ENCODE data around the gene SWAP70. TPM values are rescaled to one million over a fixed set of nuclear protein-coding genes. Genes with fewer than 3 reads are reported as not detected.

SWAP70 gene
- total RNA-seq, 3 donors from 2014 or later (not counting 1 experiment from before 2014, with no cell fraction given): 11.8 to 14.0 (median 11.9) TPM

GRCh38 chr11:9678576-9678975, 14.7 kb downstream of the SWAP70 start:
- H3K9me3 ChIP-seq (ENCODE audit: control insufficient read depth, insufficient read depth, low read length): no peaks in the 10 kb centered on the region
- no peak overlapping the region for H3K4me3 ChIP-seq (ENCODE audit: low read length)
- no peaks in the 10 kb centered on the region for H3K4me1 ChIP-seq (ENCODE audit: control insufficient read depth, insufficient read depth, low read length)
- no peak for TF ChIP-seq CTCF (IDR thresholded peaks at IDR 0.05)
- H3K27me3 ChIP-seq (ENCODE audit: control insufficient read depth, insufficient read depth, low read length): no peaks in the 10 kb centered on the region
- Mint-ChIP-seq H3K27me3 (ENCODE audit: low read depth in 2 of 2) (no peaks in the 10 kb centered on the region), H3K36me3 (no peaks in the 10 kb centered on the region), H3K27ac (no peak overlapping the region), H3K4me1 (peaks cover 0 to 11% of the 10 kb centered on the region in 2 donors), H3K4me3 (no peak overlapping the region), H3K9me3 (no peaks in the 10 kb centered on the region)
- intact Hi-C loops (cut with micrococcal nuclease): no loop called here
- H3K36me3 ChIP-seq (ENCODE audit: control insufficient read depth, insufficient read depth, low read length): no peaks in the 10 kb centered on the region
- whole genome bisulfite sequencing (ENCODE audit: insufficient coverage): 82% methylated on average over 4 of the region's 4 CpGs
- ATAC-seq (no peak), DNase-seq (no peak)
- H3K27ac ChIP-seq (ENCODE audit: low read length): no peak overlapping the region

DNA sequence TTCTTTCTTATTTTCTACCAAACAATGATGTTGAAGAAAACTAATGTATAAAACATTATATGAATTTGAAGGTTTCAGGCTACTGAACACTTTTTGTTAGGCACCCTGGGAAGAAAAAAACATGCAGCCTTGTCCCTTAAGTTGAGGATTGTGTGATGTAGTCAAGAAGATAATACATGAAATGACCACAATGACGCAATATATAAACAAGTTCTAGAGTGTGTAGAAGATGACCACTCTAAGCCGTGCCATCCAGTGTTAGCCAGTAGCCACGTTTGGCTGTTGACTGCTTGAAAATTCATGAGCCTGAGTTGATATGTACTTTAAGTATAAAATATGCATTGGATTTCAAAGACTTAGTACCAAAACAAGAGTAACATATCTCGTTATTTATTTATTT, 16.2 kb downstream of the SWAP70 start:
- Histone ChIP-seq H3K27me3 (ENCODE audit: control insufficient read depth, insufficient read depth, low read length) (no peaks in the 10 kb centered on the region), H3K27ac (ENCODE audit: low read length) (no peak overlapping the region), H3K4me3 (ENCODE audit: low read length) (no peak overlapping the region), H3K4me1 (ENCODE audit: control insufficient read depth, insufficient read depth, low read length) (no peaks in the 10 kb centered on the region), H3K36me3 (ENCODE audit: control insufficient read depth, insufficient read depth, low read length) (no peaks in the 10 kb centered on the region), H3K9me3 (ENCODE audit: control insufficient read depth, insufficient read depth, low read length) (no peaks in the 10 kb centered on the region)
- Mint-ChIP-seq H3K4me1 (peaks cover 0 to 9% of the 10 kb centered on the region in 2 donors), H3K27me3 (ENCODE audit: low read depth in 2 of 2) (no peaks in the 10 kb centered on the region), H3K9me3 (no peaks in the 10 kb centered on the region), H3K4me3 (no peak overlapping the region), H3K27ac (no peak overlapping the region), H3K36me3 (no peaks in the 10 kb centered on the region)
- DNase-seq (no peak), ATAC-seq (no peak)
- no peak for TF ChIP-seq CTCF (IDR thresholded peaks at IDR 0.05)
- intact Hi-C loops (cut with micrococcal nuclease): no loop called here
- 85% methylated on average over 3 of the region's 4 CpGs for WGBS (ENCODE audit: insufficient coverage)

- H3K36me3 ChIP-seq (ENCODE audit: control insufficient read depth, insufficient read depth, low read length): no peaks in the 10 kb centered on the region
- H3K27me3 Mint-ChIP-seq (ENCODE audit: low read depth in 2 of 2): no peaks in the 10 kb centered on the region
- H3K27me3 ChIP-seq (ENCODE audit: control insufficient read depth, insufficient read depth, low read length): no peaks in the 10 kb centered on the region
- H3K4me1 ChIP-seq (ENCODE audit: control insufficient read depth, insufficient read depth, low read length): no peaks in the 10 kb centered on the region
- no peak overlapping the region for H3K4me3 ChIP-seq (ENCODE audit: low read length)
- DNase-seq (no peak), ATAC-seq (no peak)
- intact Hi-C loops (cut with micrococcal nuclease): no loop called here
- no peak for TF ChIP-seq CTCF (IDR thresholded peaks at IDR 0.05)
- H3K9me3 Mint-ChIP-seq: no peaks in the 10 kb centered on the region
- peaks cover 0 to 6% of the 10 kb centered on the region in 2 donors for H3K4me1 Mint-ChIP-seq
- H3K9me3 ChIP-seq (ENCODE audit: control insufficient read depth, insufficient read depth, low read length): no peaks in the 10 kb centered on the region
- H3K27ac Mint-ChIP-seq: no peak overlapping the region
- WGBS (ENCODE audit: insufficient coverage): 80% methylated on average over 2 of the region's 2 CpGs
- H3K4me3 Mint-ChIP-seq: no peak overlapping the region
- peak overlapping the region; percentile 34 for H3K27ac ChIP-seq (ENCODE audit: low read length)
- no peaks in the 10 kb centered on the region for H3K36me3 Mint-ChIP-seq
Observed at GRCh38 chr11:9681583-9682372, 17.9 kb downstream of the SWAP70 start.

Data from natural killer cell (primary cell).